HEK293 (cell line): Measurements from ENCODE around the gene TRIM28.

Experiments
- BCL11A ChIP-seq: fragments of 450-650 bp; formaldehyde crosslinking; IDR thresholded peaks from 2 replicates; pipeline ENCODE4 v1.5.1; 2016; ENCODE audit warnings: low read depth, missing biosample characterization, missing genetic modification characterization
- KLF16 ChIP-seq: fragments of 450-650 bp; formaldehyde crosslinking; IDR thresholded peaks from 2 replicates; pipeline ENCODE4 v1.5.1; 2017; ENCODE audit warnings: missing biosample characterization, missing genetic modification characterization
- REST ChIP-seq: fragments of 450-650 bp; formaldehyde crosslinking; IDR thresholded peaks from 2 replicates; pipeline ENCODE4 v1.5.1; 2016; ENCODE audit warnings: missing biosample characterization, missing genetic modification characterization
- ZNF10 ChIP-seq: fragments of 450-650 bp; formaldehyde crosslinking; IDR thresholded peaks from 2 replicates; pipeline ENCODE4 v1.5.1; 2017; ENCODE audit warnings: missing biosample characterization, missing genetic modification characterization
- ZNF26 ChIP-seq: fragments of 450-650 bp; formaldehyde crosslinking; IDR thresholded peaks from 2 replicates; pipeline ENCODE4 v1.5.1; 2016; ENCODE audit warnings: missing biosample characterization, missing genetic modification characterization
- ZNF302 ChIP-seq: fragments of 450-650 bp; formaldehyde crosslinking; IDR thresholded peaks from 2 replicates; pipeline ENCODE4 v1.5.1; 2016; ENCODE audit warnings: missing biosample characterization, missing genetic modification characterization, low read depth
- ZNF549 ChIP-seq: fragments of 450-650 bp; IDR thresholded peaks from 2 replicates; pipeline ENCODE4 v1.5.1; 2018; ENCODE audit warnings: missing biosample characterization, missing genetic modification characterization, mild to moderate bottlenecking, inconsistent platforms, moderate library complexity
- TF ChIP-seq, protein P1 (sequence below): fragments of 450-650 bp; formaldehyde crosslinking; IDR thresholded peaks from 2 replicates; pipeline ENCODE4 v1.5.1; 2016; ENCODE audit warnings: missing biosample characterization, missing genetic modification characterization

DNA sequence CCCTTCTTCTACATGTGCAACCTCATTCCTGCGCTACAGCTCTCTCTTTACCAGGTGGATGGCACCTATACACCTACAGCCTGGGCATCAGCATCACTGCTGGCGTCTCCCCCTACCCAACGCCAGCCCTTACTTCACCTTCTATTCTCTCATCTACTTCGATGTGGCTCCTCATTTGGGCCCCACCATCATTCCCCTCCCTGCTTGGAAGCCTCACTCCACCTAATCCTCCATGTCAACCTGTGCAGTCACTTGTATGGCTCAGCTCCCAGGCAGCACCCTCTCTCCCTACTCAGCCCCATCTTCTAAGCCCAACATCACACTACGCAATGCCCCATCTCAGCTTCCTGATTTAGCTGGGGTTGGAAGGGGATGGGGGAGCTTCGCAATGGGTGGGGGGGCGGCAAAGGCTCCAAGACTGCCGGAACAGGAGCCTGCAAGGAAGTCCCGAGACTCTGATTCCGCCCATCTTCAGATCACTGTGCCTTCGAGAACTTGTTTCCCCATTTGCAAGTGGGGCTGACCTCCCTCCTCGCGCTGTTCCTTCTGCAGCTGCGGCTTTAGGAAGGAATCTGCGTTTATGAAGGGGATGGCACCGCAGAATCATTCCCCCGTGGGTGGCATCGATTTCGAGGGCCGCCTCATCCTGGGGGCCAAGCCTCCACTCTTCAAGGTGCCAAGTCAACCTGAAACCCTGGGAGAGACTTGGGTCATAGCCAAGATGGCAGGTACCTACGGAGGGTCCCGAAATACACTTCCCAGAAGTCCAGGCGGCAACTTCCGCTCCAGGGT lies 28.4 kb downstream of the TRIM28 start:
- TF ChIP-seq ZNF549 (tag by site-specific recombination) (no peak), BCL11A (tag by site-specific recombination) (no peak), ZNF302 (tag by site-specific recombination) (no peak), ZNF26 (no peak), KLF16 (no peak), ZNF10 (tag by site-specific recombination) (no peak), REST (tag by site-specific recombination) (no peak)
- TF ChIP-seq, protein P1, sequence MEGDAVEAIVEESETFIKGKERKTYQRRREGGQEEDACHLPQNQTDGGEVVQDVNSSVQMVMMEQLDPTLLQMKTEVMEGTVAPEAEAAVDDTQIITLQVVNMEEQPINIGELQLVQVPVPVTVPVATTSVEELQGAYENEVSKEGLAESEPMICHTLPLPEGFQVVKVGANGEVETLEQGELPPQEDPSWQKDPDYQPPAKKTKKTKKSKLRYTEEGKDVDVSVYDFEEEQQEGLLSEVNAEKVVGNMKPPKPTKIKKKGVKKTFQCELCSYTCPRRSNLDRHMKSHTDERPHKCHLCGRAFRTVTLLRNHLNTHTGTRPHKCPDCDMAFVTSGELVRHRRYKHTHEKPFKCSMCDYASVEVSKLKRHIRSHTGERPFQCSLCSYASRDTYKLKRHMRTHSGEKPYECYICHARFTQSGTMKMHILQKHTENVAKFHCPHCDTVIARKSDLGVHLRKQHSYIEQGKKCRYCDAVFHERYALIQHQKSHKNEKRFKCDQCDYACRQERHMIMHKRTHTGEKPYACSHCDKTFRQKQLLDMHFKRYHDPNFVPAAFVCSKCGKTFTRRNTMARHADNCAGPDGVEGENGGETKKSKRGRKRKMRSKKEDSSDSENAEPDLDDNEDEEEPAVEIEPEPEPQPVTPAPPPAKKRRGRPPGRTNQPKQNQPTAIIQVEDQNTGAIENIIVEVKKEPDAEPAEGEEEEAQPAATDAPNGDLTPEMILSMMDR (tag by site-specific recombination): no peak
